ENCODE results near the gene CDKAL1. TPM values are rescaled to one million over a fixed set of nuclear protein-coding genes. Genes with fewer than 3 reads are reported as not detected.

CDKAL1 gene
- total and polyA plus RNA-seq, 10 of the 15 experiments (the other 5 are each of a cell fraction or from before 2014, with no cell fraction given) = 10.7 to 26.9 (median 17.3) TPM

DNA sequence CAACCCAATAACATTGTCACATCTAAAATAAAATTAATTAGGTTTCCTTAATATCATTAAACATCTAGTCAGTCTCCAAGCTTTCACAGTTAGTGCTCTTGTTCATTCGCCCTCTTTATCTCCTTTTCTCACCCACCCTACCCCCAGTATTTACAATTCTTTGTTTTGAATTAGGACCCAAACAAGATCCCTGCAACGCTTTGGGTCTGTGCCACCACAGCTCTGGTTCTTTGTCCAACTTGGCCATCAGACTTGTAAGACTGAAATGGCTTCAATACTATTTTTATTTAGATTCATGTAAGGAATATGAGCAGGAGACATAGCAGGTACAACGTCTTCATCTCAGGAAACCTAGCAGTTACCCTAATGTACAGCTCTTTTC is 276.5 kb downstream of the CDKAL1 start:
- no peak overlapping the region for H3K9ac ChIP-seq (ENCODE audit: control insufficient read depth, insufficient read depth, low read length)
- intact Hi-C loops (cut with micrococcal nuclease; ENCODE audit: unreplicated experiment) = no loop called here

More for the DNA sequence above, 276.5 kb downstream of the CDKAL1 start:
- 97% methylated on average over 3 of the region's 3 CpGs for WGBS (ENCODE audit: insufficient coverage, insufficient replicate concordance, low lambda C conversion rate, missing lambda C conversion rate)
- no peaks in the 10 kb centered on the region for H3K27me3 ChIP-seq (replicated peaks in 1 of 2; ENCODE audit: control insufficient read depth in 2 of 2, insufficient read depth in 2 of 2, low read length in 1 of 2)
- in situ Hi-C loops (cut with MboI) = no loop called here
- H3K4me2 ChIP-seq (ENCODE audit: control insufficient read depth, insufficient read depth) = no peak overlapping the region
- no peaks in the 10 kb centered on the region for H3K4me1 ChIP-seq (ENCODE audit: control insufficient read depth, insufficient read depth, low read length)
- DNase-seq (ENCODE audit: low read depth, low spot score) (no peak), FAIRE-seq (no peak), ATAC-seq (no peak)
- TF ChIP-seq EZH2 (IDR thresholded peaks at IDR 0.05; ENCODE audit: borderline replicate concordance, control insufficient read depth, low read depth, low read length) = no peak
- TF ChIP-seq JUNB (IDR thresholded peaks at IDR 0.05) = no peak
- no peak for TF ChIP-seq SIN3A (IDR thresholded peaks at IDR 0.05; ENCODE audit: low read depth, low read length)
- TF ChIP-seq WRNIP1 (IDR thresholded peaks at IDR 0.05; ENCODE audit: borderline replicate concordance, low read depth, low read length) = no peak
- no peak for TF ChIP-seq CBX5 (IDR thresholded peaks at IDR 0.05; ENCODE audit: low read depth)
- TF ChIP-seq SREBF1 (IDR thresholded peaks at IDR 0.05; ENCODE audit: low read length) = no peak
- TF ChIP-seq PAX5 (IDR thresholded peaks at IDR 0.05; ENCODE audit: borderline replicate concordance, low read depth, low read length) = no peak
- TF ChIP-seq, protein P1, sequence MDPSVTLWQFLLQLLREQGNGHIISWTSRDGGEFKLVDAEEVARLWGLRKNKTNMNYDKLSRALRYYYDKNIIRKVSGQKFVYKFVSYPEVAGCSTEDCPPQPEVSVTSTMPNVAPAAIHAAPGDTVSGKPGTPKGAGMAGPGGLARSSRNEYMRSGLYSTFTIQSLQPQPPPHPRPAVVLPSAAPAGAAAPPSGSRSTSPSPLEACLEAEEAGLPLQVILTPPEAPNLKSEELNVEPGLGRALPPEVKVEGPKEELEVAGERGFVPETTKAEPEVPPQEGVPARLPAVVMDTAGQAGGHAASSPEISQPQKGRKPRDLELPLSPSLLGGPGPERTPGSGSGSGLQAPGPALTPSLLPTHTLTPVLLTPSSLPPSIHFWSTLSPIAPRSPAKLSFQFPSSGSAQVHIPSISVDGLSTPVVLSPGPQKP (IDR thresholded peaks at IDR 0.05; ENCODE audit: low read depth, low read length) = no peak
- TF ChIP-seq PML (IDR thresholded peaks at IDR 0.05; ENCODE audit: low read length) = no peak
- TF ChIP-seq, protein P2, sequence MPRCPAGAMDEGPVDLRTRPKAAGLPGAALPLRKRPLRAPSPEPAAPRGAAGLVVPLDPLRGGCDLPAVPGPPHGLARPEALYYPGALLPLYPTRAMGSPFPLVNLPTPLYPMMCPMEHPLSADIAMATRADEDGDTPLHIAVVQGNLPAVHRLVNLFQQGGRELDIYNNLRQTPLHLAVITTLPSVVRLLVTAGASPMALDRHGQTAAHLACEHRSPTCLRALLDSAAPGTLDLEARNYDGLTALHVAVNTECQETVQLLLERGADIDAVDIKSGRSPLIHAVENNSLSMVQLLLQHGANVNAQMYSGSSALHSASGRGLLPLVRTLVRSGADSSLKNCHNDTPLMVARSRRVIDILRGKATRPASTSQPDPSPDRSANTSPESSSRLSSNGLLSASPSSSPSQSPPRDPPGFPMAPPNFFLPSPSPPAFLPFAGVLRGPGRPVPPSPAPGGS (IDR thresholded peaks at IDR 0.05; ENCODE audit: borderline replicate concordance, insufficient read depth, low read depth, low read length, poor library complexity, severe bottlenecking) = no peak
- TF ChIP-seq HDGF (IDR thresholded peaks at IDR 0.05) = no peak
- no peak overlapping the region for H3K4me3 ChIP-seq
- H3K9me3 ChIP-seq (replicated peaks; ENCODE audit: control insufficient read depth, insufficient read depth, low read length) = peaks cover 1% of the 10 kb centered on the region
- BruUV-seq (replicated peaks) = no TSS peak
- H3K79me2 ChIP-seq (ENCODE audit: control insufficient read depth, insufficient read depth, low read length) = no peaks in the 10 kb centered on the region
- H3K36me3 ChIP-seq (ENCODE audit: control insufficient read depth in 2 of 2, insufficient read depth in 2 of 2, low read length in 1 of 2) = no peaks in the 10 kb centered on the region
- ChIA-PET SMC1A (ENCODE audit: uncharacterized antibody, unreplicated experiment) (interaction anchor here (0.8 kb wide), 1 partner anchor 17 kb away, joined by 3 read pairs; no protein-coding TSS in a partner anchor), POLR2A (interaction anchor here (0.6 kb wide), 1 partner anchor 29 kb away, joined by 3 read pairs; no protein-coding TSS in a partner anchor), CTCF (interaction anchor here (0.6 to 1.6 kb wide), 2 partner anchors 16 to 19 kb away, joined by 3 to 4 read pairs; no protein-coding TSS in a partner anchor), RAD21 (ENCODE audit: unreplicated experiment) (no interaction called here)
- no peaks in the 10 kb centered on the region for H4K20me1 ChIP-seq (ENCODE audit: control insufficient read depth, insufficient read depth)
- H2AFZ ChIP-seq (ENCODE audit: control insufficient read depth, low read depth, low read length) = no peak overlapping the region
- H3K27ac ChIP-seq (ENCODE audit: control insufficient read depth, insufficient read depth) = no peak overlapping the region
